ENCODE measurements around the gene ERVMER34-1. TPM values are rescaled to one million over a fixed set of nuclear protein-coding genes. Genes with fewer than 3 reads are reported as not detected.

The ERVMER34-1 gene
- total and polyA plus RNA-seq, 9 donors, result 0.51 to 3.8 (median 2.0) TPM

DNA sequence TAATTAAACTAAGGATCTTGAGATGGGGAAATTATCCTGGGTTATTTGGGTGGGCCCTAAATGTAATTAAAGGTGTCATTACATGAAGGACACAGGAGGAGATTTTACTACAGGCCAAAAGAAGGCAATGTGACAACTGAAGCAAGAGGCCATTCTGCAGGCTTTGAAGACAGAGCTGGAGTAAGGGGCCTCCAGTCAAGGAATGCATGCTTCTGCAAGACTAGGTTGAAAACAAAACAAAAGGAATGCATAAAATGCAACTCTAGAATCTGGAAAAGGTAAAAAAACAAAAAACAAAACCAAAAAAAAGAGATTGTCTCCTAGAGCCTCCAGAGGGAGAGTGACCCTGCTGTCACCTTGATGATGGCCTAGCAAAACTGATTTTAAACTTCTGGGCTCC, 21.6 kb downstream of the ERVMER34-1 start:
- Histone ChIP-seq H3K9me3 (no peaks in the 10 kb centered on the region), H3K4me3 (no peak overlapping the region), H3K36me3 (no peaks in the 10 kb centered on the region), H3K27me3 (no peaks in the 10 kb centered on the region), H3K4me1 (ENCODE audit: insufficient read depth) (no peaks in the 10 kb centered on the region), H3K27ac (no peak overlapping the region)
- intact Hi-C loops (cut with DNase I), result loop anchor here in 1 of 4 donors (10.0 kb wide), 1 partner anchor 1505 kb away; no protein-coding TSS in a partner anchor
- no peak for DNase-seq
- TF ChIP-seq EP300 (IDR thresholded peaks at IDR 0.05) (no peak), POLR2A (IDR thresholded peaks at IDR 0.05) (no peak)
- TF ChIP-seq, protein P1, sequence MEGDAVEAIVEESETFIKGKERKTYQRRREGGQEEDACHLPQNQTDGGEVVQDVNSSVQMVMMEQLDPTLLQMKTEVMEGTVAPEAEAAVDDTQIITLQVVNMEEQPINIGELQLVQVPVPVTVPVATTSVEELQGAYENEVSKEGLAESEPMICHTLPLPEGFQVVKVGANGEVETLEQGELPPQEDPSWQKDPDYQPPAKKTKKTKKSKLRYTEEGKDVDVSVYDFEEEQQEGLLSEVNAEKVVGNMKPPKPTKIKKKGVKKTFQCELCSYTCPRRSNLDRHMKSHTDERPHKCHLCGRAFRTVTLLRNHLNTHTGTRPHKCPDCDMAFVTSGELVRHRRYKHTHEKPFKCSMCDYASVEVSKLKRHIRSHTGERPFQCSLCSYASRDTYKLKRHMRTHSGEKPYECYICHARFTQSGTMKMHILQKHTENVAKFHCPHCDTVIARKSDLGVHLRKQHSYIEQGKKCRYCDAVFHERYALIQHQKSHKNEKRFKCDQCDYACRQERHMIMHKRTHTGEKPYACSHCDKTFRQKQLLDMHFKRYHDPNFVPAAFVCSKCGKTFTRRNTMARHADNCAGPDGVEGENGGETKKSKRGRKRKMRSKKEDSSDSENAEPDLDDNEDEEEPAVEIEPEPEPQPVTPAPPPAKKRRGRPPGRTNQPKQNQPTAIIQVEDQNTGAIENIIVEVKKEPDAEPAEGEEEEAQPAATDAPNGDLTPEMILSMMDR (IDR thresholded peaks at IDR 0.05), result no peak

DNA sequence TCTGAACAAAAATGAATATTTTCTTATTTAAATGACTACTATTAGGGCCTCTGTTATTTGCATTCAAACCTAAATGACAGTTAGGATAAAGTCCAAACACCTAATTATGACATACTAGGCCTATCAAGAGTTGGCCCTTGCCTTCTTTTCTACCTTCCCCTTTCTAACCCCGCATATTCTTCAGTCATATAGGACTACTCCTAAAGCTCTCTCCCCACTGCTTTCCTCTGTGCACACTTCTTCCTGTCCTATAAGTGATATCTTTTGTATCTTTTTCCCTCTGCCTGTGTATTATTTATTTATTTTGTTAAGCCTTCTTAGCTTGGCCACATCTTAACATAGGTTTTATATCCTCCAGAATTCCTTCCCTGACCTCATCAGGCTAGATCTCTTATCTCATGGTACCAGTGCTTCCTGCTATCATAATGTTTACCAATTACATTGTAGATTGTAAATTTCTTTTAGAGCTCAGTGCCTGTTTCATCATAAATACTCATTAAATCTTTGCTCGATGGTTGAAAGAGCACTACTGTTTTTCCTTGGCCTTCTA, 22.5 kb downstream of the ERVMER34-1 start:
- no peak for DNase-seq
- Histone ChIP-seq H3K36me3 (no peaks in the 10 kb centered on the region), H3K4me3 (no peak overlapping the region), H3K4me1 (ENCODE audit: insufficient read depth) (no peaks in the 10 kb centered on the region), H3K27ac (no peak overlapping the region), H3K27me3 (no peaks in the 10 kb centered on the region), H3K9me3 (no peaks in the 10 kb centered on the region)
- TF ChIP-seq POLR2A (IDR thresholded peaks at IDR 0.05), result no peak
- TF ChIP-seq EP300 (IDR thresholded peaks at IDR 0.05), result no peak
- TF ChIP-seq, protein P1 (IDR thresholded peaks at IDR 0.05), result no peak
- intact Hi-C loops (cut with DNase I), result loop anchor here in 1 of 4 donors (10.0 kb wide), 1 partner anchor 1506 kb away; no protein-coding TSS in a partner anchor
- 66 to 76% (median 75%) methylated on average over 2 of the region's 2 CpGs for WGBS, 3 donors

DNA sequence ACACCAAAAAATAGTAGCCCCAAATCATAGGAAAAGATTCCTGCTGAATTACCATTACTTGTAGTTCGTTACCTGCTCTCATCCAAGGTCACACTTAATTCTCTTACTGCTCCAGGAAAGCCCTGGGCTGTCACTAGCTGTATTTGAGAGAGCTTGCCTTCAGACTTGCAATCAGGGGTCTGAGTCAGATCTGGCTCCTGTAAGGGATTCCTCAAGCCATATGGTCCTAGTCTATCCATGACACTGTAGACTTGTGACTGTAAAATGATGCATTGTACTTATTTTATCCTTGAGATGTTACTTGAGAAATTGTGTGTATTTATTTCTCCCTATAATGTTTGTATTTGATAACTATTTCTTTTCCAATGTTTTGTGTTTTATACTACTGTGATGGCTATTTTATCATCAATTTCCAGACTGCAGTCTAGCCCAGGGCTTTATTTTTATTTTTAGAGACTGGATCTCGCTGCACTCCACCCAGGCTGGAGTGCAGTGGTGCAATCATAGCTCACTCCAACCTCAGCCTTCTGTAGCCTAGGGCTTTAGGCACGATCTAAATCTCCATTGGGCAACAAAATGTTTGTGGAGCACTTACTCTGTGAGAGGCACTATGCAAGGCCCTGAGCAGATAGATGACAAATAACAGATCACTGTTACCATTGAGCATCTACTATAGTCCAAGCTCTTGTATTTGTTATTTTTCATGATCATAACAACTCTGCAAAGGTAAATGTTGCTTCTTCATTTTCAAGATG, 24.2 kb downstream of the ERVMER34-1 start:
- Histone ChIP-seq H3K27ac (no peak overlapping the region), H3K27me3 (no peaks in the 10 kb centered on the region), H3K9me3 (no peaks in the 10 kb centered on the region), H3K4me1 (ENCODE audit: insufficient read depth) (no peaks in the 10 kb centered on the region), H3K36me3 (no peaks in the 10 kb centered on the region), H3K4me3 (no peak overlapping the region)
- intact Hi-C loops (cut with DNase I), result loop anchor here in 1 of 4 donors (10.0 kb wide), 1 partner anchor 1508 kb away; no protein-coding TSS in a partner anchor
- WGBS, 3 donors, result 78 to 84% (median 83%) methylated on average over 3 of the region's 3 CpGs
- TF ChIP-seq, protein P1 (IDR thresholded peaks at IDR 0.05), result no peak
- TF ChIP-seq POLR2A (IDR thresholded peaks at IDR 0.05), result no peak
- no peak for TF ChIP-seq EP300 (IDR thresholded peaks at IDR 0.05)
- no peak for DNase-seq

DNA sequence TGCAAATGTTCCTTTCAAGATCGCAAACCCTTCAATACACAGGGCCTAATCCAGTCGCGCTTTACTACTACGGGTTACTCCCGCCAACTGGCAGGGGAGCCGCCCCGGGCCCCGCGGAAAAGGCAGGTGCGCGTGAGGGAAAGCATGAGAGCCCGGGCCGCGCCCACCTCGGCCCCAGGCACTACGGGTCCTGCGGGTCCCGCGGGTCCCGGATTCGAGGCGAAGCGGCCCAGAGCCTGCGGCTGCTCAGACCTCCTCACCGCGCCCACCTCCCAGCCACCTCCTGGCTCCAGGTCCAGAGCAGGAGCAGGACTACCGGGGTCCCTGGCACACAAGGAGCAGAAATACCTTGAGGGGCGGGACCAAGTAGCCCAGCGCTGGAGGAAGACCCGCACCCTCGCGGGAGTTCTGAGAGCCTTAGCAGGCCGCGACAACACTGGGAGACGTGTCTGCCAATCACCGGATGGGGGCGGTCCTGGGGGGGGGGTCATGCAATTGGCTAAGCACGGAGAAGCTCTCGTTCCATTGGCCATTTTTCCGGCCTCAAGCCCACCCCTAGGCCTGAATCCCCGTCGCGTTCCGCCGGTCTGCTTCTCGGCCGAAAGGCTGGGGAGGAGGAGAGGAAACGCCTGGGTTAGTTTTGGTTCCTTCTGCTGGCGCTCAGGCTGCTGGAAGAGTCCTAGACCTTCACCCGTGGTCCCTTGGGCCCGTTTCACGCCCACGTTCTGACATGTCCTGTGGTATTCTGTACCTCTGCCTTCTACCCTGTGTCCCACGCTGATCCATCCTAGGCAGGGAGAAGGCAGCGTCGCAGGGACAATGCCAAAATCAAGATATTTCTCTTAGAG, 29.0 kb downstream of the ERVMER34-1 start:
- WGBS, 3 donors, result 1 to 2% (median 1%) methylated on average over 34 to 56 of the region's 56 CpGs

More for the DNA sequence above, 29.0 kb downstream of the ERVMER34-1 start:
- H3K9me3 ChIP-seq, result no peaks in the 10 kb centered on the region
- peak overlapping the region; percentile 82 to 85 for H3K27ac ChIP-seq
- peak; percentile 92 to 94 (median 93) for DNase-seq
- no peaks in the 10 kb centered on the region for H3K36me3 ChIP-seq
- H3K27me3 ChIP-seq, result no peaks in the 10 kb centered on the region
- H3K4me1 ChIP-seq (ENCODE audit: insufficient read depth), result no peaks in the 10 kb centered on the region
- TF ChIP-seq POLR2A (IDR thresholded peaks at IDR 0.05) (peak; percentile 45), EP300 (IDR thresholded peaks at IDR 0.05) (no peak)
- TF ChIP-seq, protein P1 (IDR thresholded peaks at IDR 0.05), result no peak
- intact Hi-C loops (cut with DNase I), result loop anchor here in 3 of 4 donors (5.0 to 10.0 kb wide), 2 partner anchors 140 to 1513 kb away; partner anchors contain the start of gene RASL11B (in 2 of the 3)
- H3K4me3 ChIP-seq, result peak overlapping the region; percentile 61

Data from ovary (tissue), 9 donors.